ENCODE measurements around the gene SPATS2. TPM values are rescaled to one million over a fixed set of nuclear protein-coding genes. Genes with fewer than 3 reads are reported as not detected.

SPATS2 gene
- total and polyA plus RNA-seq, 2 donors (not counting 1 experiment from before 2014, with no cell fraction given), result 11.3 to 21.5 TPM

DNA sequence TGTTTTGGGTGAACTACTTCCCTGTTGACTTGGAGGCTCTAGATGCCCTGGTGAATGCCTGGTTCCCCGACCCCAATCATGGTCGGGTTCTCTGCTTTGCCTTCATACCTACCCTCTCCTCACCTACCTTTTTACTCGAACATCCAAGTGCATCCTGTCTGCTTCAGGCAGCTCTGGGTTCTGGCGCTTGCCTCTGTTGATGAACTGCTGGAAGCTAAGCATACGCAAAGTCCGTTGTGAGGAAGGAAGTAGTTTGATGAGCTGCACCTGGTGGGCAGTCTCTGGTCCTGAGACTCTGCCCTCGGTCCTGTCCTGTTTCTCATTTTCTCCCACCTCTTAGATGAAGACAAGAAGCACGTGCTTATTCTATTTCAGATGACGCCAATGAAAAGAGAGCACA is 185.2 kb downstream of the SPATS2 start:
- Histone ChIP-seq H3K79me2 (ENCODE audit: control insufficient read depth, insufficient read depth, low read length) (no peaks in the 10 kb centered on the region), H2AFZ (ENCODE audit: insufficient read depth, low read depth, low read length, poor library complexity, severe bottlenecking) (peak overlapping the region; percentile 55), H3K4me2 (replicated peaks; ENCODE audit: low read depth, low read length, poor library complexity, severe bottlenecking) (no peak overlapping the region), H3K9ac (ENCODE audit: low read length) (no peak overlapping the region), H3K27ac (ENCODE audit: low read length in 2 of 2) (no peak overlapping the region), H4K20me1 (ENCODE audit: control insufficient read depth, insufficient read depth, low read length, poor library complexity, severe bottlenecking) (no peaks in the 10 kb centered on the region), H3K27me3 (replicated peaks in 1 of 4; ENCODE audit: control extremely low read depth in 1 of 4, control insufficient read depth in 3 of 4, insufficient read depth in 4 of 4, low read length in 3 of 4) (peaks cover 0 to 28% (median 12%) of the 10 kb centered on the region in 4 experiments), H3K9me3 (ENCODE audit: control extremely low read depth in 1 of 3, control insufficient read depth in 2 of 3, insufficient read depth in 1 of 3, low read length in 2 of 3) (no peaks in the 10 kb centered on the region), H3K4me3 (ENCODE audit: control extremely low read depth in 1 of 5, extremely low read depth in 1 of 5, insufficient read depth in 1 of 5, low read depth in 2 of 5, low read length in 4 of 5) (no peak overlapping the region), H3K36me3 (replicated peaks in 1 of 2; ENCODE audit: control extremely low read depth in 1 of 2, control insufficient read depth in 1 of 2, extremely low read depth in 1 of 2, insufficient read depth in 2 of 2, low read length in 1 of 2) (peaks cover 0 to 5% of the 10 kb centered on the region in 2 experiments), H3K4me1 (ENCODE audit: control insufficient read depth in 2 of 2, insufficient read depth in 2 of 2, low read length in 2 of 2) (peaks cover 13 to 15% of the 10 kb centered on the region in 2 donors)
- ATAC-seq (ENCODE audit: low read depth) (no peak), DNase-seq (peak; percentile 12)
- Mint-ChIP-seq H3K27me3 (peaks cover 13% of the 10 kb centered on the region), H3K4me1 (peaks cover 8% of the 10 kb centered on the region), H3K27ac (no peak overlapping the region), H3K4me3 (no peak overlapping the region), H3K9me3 (ENCODE audit: insufficient read depth) (no peaks in the 10 kb centered on the region)
- ChIA-PET CTCF (interaction anchor here (1.1 to 5.4 kb wide), 9 partner anchors 8 to 225 kb away, joined by 3 to 38 read pairs (median 6); no protein-coding TSS in a partner anchor), POLR2A (no interaction called here)
- intact Hi-C loops (cut with micrococcal nuclease), result loop anchor here (5.0 kb wide), 1 partner anchor 155 kb away; the partner anchor contains the start of gene FMNL3
- TF ChIP-seq EZH2 (IDR thresholded peaks at IDR 0.05; ENCODE audit: borderline replicate concordance, insufficient read depth, low read depth, low read length, poor library complexity, severe bottlenecking), result no peak
- TF ChIP-seq, protein P1, sequence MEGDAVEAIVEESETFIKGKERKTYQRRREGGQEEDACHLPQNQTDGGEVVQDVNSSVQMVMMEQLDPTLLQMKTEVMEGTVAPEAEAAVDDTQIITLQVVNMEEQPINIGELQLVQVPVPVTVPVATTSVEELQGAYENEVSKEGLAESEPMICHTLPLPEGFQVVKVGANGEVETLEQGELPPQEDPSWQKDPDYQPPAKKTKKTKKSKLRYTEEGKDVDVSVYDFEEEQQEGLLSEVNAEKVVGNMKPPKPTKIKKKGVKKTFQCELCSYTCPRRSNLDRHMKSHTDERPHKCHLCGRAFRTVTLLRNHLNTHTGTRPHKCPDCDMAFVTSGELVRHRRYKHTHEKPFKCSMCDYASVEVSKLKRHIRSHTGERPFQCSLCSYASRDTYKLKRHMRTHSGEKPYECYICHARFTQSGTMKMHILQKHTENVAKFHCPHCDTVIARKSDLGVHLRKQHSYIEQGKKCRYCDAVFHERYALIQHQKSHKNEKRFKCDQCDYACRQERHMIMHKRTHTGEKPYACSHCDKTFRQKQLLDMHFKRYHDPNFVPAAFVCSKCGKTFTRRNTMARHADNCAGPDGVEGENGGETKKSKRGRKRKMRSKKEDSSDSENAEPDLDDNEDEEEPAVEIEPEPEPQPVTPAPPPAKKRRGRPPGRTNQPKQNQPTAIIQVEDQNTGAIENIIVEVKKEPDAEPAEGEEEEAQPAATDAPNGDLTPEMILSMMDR (IDR thresholded peaks at IDR 0.05), result no peak
- 38% methylated on average over 4 of the region's 9 CpGs for WGBS (ENCODE audit: insufficient coverage)

DNA sequence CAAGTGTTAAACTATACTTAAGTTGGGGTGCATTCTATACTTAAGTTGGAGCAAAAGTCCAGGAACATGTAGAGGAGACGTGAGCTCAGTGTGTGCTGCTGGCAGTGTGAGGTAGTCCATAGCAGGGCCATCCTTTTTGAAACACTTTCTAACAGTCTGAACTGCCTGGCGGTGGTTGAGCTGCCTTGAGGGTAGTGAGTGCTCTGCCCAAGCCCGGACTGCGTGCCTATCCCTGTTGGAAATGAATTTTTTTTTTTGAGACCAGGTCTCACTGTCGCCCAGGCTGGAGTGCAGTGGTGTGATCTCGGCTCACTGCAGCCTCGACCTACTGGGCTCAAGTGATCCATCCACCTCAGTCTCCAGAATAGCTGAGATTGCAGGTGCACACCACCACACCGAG is 185.6 kb downstream of the SPATS2 start:
- CTCF ChIA-PET, result interaction anchor here (0.9 to 5.4 kb wide), 9 partner anchors 8 to 225 kb away, joined by 3 to 38 read pairs (median 6); no protein-coding TSS in a partner anchor
- Mint-ChIP-seq H3K27me3 (peaks cover 11% of the 10 kb centered on the region), H3K27ac (no peak overlapping the region), H3K4me1 (peaks cover 8% of the 10 kb centered on the region), H3K9me3 (ENCODE audit: insufficient read depth) (no peaks in the 10 kb centered on the region), H3K4me3 (no peak overlapping the region)
- 95% methylated on average over 8 of the region's 8 CpGs for WGBS (ENCODE audit: insufficient coverage)
- Histone ChIP-seq H3K4me3 (ENCODE audit: control extremely low read depth in 1 of 5, extremely low read depth in 1 of 5, insufficient read depth in 1 of 5, low read depth in 2 of 5, low read length in 4 of 5) (no peak overlapping the region), H3K79me2 (ENCODE audit: control insufficient read depth, insufficient read depth, low read length) (no peaks in the 10 kb centered on the region), H2AFZ (ENCODE audit: insufficient read depth, low read depth, low read length, poor library complexity, severe bottlenecking) (no peak overlapping the region), H3K27me3 (replicated peaks in 1 of 4; ENCODE audit: control extremely low read depth in 1 of 4, control insufficient read depth in 3 of 4, insufficient read depth in 4 of 4, low read length in 3 of 4) (peaks cover 0 to 24% (median 10%) of the 10 kb centered on the region in 4 experiments), H3K36me3 (replicated peaks in 1 of 2; ENCODE audit: control extremely low read depth in 1 of 2, control insufficient read depth in 1 of 2, extremely low read depth in 1 of 2, insufficient read depth in 2 of 2, low read length in 1 of 2) (peaks cover 0 to 9% of the 10 kb centered on the region in 2 experiments), H3K27ac (ENCODE audit: low read length in 2 of 2) (no peak overlapping the region), H4K20me1 (ENCODE audit: control insufficient read depth, insufficient read depth, low read length, poor library complexity, severe bottlenecking) (no peaks in the 10 kb centered on the region), H3K4me1 (ENCODE audit: control insufficient read depth in 2 of 2, insufficient read depth in 2 of 2, low read length in 2 of 2) (peaks cover 13 to 15% of the 10 kb centered on the region in 2 donors), H3K9ac (ENCODE audit: low read length) (no peak overlapping the region), H3K9me3 (ENCODE audit: control extremely low read depth in 1 of 3, control insufficient read depth in 2 of 3, insufficient read depth in 1 of 3, low read length in 2 of 3) (no peaks in the 10 kb centered on the region), H3K4me2 (replicated peaks; ENCODE audit: low read depth, low read length, poor library complexity, severe bottlenecking) (no peak overlapping the region)
- intact Hi-C loops (cut with micrococcal nuclease), result loop anchor here (5.0 kb wide), 1 partner anchor 154 kb away; the partner anchor contains the start of gene FMNL3
- no peak for ATAC-seq (ENCODE audit: low read depth)
- DNase-seq, result no peak
- TF ChIP-seq, protein P1 (IDR thresholded peaks at IDR 0.05), result no peak
- TF ChIP-seq EZH2 (IDR thresholded peaks at IDR 0.05; ENCODE audit: borderline replicate concordance, insufficient read depth, low read depth, low read length, poor library complexity, severe bottlenecking), result no peak
- POLR2A ChIA-PET, result no interaction called here
